ENCODE measurements around the gene BTBD9.

BTBD9 gene

DNA sequence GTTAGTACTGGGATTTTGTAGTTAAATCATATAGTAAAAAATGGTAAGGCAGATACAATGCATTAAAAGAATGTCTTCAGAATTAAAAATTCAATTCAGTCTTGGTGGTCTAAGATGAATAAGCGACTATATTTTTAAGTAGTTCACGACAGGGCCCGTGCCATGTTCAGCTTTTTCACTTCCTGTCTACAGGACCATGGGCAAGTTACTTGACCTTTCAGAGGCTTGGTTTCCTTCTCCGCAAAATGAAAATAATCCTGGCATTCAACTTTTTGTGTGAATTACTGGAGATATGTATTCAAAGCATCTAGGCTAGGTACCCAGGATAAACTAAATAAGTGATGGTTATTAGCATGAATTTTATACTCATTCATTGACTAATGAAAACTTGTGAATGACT lies 216.0 kb downstream of the BTBD9 start:
- no peak for DNase-seq

DNA sequence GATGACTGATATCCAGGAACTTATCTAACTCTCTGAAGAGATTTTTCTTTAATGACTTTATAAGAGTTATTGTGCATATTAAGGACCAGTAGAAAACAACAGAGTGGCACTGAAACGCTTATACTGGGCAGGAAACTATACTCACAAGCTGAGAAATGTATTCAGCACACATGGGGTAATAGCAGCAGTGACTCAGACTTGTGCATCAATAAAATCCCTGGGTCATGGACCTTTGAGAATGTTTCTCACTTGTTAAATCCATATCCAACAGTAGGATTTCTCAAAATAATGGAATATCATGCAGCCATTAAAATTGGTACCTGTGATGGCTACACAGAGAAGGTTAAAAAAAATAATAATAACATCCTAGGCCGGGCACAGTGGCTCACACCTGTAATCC lies 219.5 kb downstream of the BTBD9 start:
- no peak for DNase-seq

DNA sequence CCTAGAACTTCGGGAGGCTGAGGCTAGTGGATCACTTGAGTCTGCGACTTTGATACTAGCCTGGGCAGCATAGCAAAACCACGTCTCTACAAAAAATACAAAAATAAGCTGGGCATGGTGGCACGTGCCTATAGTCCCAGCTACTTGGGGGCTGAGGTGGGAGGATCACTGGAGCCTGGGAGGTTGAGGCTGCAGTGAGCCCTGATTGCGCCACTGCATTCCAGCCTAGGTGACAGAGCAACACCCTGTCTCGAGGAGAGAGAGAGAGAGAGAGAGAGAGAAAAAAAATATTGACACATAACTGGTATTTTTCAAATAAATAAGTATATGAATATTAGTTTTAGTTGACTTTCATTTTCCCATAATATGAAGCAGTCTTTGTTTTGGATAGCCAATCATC lies 222.2 kb downstream of the BTBD9 start:
- no peak for DNase-seq

DNA sequence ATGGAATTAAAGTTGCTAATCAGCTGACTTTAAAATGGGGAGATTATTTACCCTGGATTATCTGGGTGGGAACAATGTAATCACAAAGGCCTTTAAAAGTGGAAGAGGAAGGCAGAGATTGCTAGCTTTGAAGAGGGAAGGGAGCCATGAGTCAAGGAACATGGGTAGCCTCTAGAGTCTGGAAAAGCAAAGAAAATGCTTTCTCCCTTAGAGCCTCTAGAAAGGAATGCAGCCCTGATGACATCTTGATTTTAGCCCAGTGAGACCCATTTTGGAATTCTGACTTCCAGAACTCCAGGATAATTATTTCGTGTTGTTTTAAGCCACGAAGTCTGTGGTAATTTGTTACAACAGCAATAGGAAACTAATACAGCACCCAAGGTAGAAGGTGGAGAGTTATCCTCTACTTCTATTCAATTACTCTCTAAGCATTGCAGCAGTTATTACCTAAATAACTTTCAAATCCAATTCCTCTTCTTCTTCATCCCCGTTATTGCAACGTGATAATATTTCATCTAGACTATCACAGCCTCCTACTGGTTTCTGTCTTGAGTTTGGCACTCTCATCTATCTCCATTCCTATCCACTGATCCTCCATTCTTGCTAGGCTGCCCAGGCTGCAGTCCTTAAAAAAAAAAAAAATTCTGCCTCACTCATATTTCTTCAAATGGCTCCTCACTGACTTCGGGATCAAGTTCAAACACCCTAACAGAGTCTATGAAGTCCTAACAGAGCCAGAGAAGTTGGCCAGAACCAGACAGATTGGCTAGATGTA lies 224.3 kb downstream of the BTBD9 start:
- no peak for DNase-seq

DNA sequence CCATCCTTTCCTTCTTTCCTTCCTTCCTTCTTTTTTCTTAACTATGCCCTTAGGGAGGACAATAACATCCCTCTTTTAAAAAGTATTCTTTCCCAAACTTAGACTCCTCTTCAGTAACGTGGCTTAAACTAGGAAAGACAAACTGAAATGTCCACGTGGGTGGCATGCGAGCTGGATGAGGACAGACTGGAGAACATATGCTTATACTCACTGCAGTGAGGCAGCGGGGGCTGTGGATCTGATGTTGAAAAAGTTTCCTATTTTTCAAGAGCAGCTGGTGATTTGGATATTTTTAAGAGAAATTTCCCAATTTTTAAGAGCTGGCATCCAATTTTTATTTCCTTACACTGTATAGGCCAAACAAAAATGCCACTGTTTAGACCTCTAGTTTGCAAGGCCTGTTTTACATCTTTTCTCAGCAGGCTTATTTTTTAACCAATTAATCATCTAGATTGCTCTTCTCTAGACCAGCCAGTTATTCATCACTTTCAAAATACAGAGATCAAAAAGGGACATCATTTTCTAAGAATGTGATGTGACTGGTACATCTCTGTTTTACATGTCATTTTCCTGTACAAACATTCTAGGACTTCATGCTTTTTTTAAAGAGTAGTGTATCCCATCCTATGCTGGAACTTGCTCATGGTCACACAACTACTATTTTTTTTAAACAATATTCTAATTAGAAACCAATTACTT lies 226.5 kb downstream of the BTBD9 start:
- no peak for DNase-seq

DNA sequence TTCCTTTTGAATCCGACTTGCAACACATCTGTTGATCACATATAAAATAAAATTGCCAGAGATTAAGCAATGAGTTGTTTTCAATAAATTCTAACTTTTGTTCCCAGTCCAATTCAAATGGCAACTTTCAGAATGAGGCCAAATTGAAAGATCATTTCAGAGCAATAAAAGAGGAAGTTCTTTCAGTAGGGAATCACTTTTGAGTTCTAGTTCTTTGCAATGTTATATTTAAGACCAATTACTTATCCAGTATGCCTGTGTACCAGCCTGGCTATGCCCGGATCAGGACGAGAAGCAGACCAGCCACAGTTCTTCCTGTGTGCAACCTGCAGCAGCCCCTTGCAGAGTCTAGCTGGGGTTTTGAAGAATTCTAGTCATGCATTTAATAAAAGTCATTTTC lies 232.5 kb downstream of the BTBD9 start:
- no peak for DNase-seq

DNA sequence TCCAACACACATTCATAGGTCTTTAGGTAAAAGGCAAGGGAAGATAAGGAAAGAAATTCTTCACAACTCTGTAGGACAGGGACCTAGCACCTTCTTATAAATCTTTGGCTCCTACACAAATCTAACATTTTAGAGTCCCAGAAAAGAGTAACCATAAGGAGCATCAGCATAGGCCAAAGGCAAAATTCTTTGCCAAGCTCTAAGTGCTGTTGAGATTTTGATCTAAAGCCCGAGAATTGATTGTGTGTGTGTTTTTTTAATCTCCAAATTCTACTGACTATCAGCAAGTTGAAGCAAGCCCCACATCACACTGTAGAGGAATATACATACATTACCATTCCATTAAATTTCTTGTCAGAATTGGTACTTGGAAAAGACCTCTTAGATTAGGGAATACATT lies 233.6 kb downstream of the BTBD9 start:
- no peak for DNase-seq

DNA sequence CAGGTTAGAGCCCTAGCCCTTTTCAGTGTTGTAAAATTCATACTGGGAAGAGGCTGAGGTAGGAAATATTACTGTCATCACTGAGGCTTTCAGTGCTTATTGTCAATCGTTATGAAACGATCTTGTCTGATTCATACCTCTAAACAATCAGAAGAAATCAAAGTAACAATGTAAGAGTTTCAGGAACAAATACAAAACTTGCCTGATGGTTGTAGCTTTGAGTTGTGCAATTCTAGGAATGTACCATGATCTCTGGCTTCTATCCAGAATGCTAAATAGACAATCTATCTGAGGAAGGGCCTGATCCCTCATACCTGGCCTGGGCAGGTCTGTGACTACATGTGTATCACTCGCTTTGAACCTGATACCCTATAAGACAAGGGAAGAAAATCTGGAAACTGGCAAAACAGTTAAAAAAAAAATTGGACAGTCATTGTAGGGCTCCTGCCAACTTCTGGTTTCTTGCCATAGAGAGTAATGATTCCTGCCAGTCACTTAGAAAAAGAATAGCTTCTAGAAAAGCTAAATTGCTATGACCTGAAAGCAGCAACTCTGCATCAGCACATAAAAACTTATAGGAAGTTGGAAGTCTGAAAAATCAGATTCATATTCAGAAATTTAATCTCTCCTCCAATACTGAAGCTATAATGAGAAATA lies 234.7 kb downstream of the BTBD9 start:
- DNase-seq: no peak

DNA sequence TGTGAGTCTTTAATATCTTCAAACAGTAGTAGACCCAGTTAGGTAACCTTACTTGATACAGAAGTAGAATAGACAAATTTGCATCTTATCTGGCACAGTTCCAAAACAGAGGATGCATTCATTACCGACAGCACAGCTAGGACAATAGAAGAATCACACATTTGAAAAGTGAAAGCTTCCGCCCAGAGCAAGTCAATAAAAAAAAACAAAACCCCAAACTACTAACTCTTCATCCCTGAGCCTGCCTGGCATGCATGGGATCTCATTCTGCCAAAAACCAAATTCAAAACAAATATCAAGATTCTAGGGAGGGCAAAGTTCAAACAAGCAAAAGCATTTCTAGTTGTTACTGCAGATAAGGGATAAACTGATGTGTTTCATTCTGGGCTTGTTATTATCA lies 235.4 kb downstream of the BTBD9 start:
- no peak for DNase-seq

DNA sequence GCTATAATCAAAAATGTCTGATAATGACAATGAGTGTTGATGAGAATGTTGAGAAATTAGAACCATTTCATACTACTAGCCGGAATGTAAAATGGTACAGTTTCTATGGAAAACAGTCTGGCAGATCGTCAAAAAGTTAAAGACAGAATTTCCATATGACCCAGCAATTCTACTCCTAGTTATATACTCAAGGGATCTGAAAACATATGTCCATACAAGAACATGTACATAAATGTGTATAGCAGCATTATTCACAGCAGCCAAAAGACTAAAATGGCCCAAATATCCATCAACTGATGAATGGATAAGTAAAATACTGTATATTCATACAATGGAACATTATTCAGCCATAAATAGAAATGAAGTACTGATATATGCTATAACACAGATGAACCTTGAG lies 236.2 kb downstream of the BTBD9 start:
- DNase-seq: no peak

DNA sequence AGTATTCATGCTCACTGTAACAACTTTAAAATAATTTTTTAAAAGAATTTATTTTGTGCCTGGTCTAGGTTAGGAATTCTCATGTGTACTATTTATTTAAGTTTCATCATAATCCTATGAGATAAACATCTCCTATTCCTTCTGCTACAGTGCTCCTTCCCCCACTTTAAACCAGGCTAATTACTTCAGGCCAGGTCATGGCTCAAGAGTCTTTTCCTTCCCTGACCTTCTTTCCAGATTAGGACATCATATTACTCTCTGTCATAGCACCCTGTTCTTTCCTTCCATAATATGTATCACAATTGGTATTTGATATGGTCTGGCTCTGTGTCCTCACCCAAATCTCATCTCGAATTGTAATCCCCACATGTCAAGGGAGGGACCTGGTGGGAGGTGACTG lies 239.0 kb downstream of the BTBD9 start:
- DNase-seq: no peak

DNA sequence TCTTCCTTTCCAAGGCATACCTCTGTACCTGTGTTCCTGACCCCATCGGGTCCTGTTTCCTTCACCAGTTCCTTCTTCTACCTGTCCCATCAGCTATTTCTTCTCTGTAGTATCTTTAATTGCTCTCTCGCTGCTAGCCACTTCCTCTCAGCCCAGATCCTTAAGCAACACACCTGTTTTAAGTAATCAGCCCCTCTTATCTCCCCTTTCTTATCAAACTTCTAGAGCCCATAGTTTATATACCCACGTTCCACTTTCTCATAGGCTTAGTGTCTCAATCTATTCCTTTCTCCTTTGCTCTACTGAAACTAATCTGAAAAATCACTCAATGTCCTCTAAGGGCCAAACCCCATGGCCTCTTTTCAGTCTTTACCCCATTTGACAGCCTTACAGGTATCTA lies 239.6 kb downstream of the BTBD9 start:
- no peak for DNase-seq

DNA sequence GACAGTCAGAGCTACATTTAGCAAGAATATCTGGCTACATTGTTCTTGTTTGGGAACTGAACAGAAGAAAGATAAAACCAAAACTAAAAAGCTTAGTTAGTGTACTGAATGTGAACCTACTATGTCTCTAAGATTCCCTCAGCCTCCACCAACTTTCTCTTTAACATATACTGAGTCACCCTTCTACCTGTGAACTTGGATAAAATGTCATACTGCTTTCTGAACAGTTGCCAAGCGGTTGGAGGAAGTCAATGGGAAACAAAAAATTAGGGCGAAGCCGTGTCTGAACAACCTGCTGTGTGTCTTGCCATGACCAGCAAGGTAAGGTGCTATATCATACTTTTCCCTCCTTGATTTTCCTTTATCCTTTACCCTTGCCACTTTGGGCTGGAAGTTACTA lies 243.5 kb downstream of the BTBD9 start:
- no peak for DNase-seq

DNA sequence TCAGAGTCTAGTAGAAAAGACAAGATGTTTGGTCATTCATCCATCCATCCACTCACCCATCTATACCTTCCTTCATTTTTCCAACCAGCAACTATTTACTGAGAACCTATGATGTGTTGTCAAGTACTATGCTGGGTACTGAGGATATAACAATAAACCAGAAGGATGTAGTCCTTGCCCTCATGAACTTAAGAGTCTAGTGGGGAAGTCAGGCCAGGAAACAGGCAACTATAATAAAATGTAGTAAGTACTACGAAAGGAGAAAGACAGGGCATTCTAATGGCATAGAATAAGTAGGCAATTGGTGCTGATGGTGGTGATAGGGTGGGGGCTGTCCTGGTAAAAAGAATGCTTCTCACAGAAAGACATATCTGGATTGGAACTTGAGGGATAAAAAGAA lies 245.7 kb downstream of the BTBD9 start:
- DNase-seq: no peak

DNA sequence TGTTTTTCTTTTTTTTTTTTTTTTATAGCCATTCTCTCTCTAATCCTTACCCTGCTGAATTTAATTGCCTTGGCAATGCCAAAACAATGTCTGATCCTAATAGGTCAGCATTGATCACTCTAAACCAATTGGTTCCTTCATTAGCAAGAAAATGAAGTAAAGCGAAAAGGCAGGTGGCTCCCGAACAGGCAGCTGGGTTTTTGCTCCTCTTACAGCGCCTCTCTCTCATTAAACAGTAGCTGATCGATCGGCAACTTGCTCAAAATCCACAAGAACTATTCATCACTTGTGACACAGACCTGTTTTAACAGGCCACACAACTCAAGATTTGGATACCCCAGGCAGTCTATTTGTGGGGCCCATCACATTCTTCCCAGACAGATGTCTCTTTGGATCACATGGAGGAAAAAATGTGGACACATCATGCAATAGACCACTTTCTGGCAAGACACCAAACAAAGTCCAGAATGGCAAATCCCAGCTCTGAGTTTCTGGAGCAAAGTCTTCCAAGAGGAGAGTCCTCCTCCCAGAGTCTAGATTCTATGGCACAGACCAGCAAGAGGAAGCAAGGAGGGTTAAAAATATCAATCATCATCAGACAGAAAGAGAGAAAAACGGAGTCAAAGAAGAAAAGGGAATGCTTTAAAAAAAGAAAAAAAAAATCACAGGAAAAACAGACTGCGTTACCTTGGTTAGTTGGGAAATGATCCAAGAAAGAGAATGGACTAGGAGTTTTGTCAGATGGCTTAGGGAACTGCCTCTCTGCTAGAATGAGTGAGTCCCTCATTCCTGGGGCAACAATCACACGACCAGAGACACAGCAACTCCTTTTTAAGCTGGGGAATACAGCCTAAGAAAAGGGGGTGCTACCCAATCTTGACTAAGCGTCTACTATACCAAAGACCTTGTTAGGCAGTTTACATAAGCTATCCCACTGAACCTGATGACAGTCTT lies 247.8 kb downstream of the BTBD9 start:
- no peak for DNase-seq

DNA sequence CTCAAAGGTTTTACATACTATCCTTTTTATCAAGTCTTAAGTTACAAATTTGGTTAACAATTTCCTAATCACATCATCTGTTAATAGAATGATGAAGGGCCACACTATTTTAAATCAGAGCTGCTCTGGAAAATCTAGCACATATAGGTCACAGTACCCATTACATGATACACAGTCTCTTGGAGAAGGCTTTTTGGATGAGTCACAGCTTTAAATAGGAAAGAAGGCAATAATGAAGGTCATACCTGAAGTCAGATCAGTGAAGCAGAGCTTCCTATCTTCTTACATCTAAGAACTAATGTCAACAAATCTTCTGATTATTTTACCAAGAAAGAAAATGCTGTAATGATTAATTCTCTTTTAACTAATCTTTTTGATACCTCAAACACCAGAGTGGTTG lies 248.5 kb downstream of the BTBD9 start:
- no peak for DNase-seq

DNA sequence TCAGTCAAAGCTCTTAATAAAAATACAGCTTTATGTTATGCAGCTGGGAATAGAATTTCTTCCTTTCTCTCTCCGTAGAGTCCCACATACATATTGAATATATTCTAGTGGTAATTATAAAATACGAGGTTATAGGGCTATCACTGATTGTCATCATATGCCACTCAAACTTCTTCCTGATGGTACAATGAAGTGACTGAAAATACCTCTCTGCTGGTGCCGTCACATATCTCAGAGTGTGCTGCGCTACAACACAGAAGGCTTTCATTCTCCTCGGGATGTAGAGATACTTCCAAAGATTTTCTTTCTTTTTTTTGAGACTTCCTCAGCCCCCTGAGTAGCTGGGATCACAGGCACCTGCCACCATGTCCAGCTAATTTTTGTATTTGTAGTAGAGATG lies 249.9 kb downstream of the BTBD9 start:
- no peak for DNase-seq

DNA sequence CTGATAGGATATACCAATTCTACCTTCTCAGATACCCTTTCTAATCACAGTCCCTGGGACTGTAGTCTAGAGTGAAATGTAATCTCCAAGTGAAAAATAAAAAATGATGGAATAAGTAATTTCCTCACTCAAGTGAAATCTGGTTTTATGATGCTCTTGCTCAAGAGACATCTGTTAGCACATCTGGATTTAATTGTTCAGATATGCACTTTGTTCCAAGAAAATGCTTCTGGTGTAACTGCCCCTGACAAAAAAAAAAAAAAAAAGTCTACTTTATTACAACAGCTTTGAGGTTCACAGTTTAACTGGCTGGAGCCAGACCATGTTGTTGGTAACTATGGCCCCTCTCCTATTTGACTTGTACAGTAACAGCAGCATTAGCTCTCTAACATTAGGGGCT lies 251.8 kb downstream of the BTBD9 start:
- no peak for DNase-seq

DNA sequence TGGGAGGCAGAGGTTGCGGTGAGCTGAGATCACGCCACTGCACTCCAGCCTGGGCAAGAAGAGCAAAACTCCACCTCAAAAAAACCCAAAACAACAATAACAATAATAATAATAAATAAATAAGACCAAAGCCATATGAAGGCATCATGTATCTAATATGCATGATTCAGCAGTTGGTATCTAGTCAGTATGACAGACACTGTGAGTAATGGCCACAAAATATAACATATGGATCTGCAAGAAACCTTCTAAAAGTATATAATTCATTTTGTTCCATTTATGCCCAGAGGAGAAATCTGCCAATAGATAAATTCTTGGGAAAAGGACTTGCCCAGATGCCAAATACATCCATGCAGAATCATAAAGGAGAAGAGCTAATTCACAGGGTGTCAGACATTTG lies 252.3 kb downstream of the BTBD9 start:
- no peak for DNase-seq

DNA sequence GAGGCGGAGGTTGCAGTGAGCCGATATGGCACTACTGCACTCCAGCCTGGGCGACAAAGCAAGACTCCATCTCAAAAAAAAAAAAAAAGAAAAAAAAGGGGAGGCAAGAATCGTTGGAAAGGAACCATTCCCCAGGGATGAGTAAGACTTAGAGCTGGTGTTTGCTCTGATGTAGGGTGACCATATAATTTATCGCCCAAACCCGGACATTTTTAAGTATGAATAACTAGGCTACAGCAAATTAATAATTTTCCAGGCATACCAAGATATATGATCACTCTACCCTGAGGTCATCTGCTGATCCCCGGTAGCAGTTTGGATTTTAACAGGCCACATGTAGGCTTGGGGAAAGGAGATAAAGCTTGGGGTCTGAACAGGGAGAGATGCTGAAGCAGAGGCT lies 260.9 kb downstream of the BTBD9 start:
- no peak for DNase-seq

DNA sequence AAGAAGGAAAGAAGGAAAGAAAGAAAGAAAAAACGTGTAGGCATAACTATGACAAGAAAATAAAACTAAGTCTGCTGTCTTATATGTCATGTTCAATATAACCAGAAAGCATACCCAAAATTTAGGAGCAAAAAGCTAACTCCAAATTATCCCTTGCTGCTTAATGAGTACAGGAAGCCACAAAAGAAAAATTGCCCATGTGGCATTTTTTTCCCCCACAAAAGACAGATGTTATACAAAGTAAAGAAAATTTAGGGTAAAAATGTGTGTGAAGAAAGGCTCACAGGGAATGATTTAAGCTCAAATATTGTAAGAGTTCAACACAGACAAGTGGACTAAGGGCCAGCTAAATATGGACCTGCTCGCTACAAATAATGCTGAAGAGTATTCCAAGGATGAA lies 263.8 kb downstream of the BTBD9 start:
- no peak for DNase-seq

DNA sequence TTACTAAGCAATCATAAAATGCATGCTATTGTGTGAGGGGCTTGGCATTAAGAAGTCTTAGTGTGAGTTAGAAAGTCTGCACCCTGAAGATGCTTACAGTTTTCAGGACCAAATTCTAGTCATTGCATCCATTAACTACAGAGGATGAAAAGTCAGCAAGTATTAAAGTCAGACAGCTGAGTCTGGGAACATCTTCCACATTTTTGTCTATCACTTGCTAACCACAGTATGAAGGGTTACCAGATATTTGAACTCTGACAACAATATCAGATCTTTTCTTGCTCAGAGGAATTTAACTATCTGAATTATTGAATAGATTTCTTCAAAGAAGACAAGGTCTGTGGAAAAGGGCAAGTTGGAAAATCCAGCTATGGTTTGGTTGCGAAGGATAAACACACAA lies 264.4 kb downstream of the BTBD9 start:
- no peak for DNase-seq

DNA sequence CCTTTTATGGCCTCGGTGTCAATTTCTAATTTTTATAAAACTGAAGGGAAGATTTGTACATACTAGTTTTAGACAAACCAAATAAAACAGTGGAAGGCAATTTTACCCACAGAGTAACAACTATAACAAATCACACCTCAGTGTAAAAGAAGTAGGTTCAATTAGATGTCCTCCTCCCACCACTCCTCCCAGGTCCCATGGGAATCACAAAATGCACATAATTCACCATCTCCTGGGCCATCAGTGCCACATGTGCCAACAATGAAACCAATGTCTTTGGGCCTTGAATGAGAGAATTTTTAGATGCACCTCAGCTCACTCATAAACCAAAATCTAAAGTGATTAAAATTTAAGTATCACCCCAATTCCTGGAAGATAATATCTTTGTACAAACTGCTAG lies 267.8 kb downstream of the BTBD9 start:
- no peak for DNase-seq

Data from NCI-H2227 treated with DMSO at 0.1 percent for 48 hours (cell line).